Thoracic aorta (tissue), 2 donors: ENCODE data around the gene TUBB1. TPM values are rescaled to one million over a fixed set of nuclear protein-coding genes. Genes with fewer than 3 reads are reported as not detected.

Source experiments
- ATAC-seq: fragments of 150-250 bp; one replicate; pipeline ENCODE4 v1.8.0; 2017; ENCODE audit warnings: low read depth; ENCODE audit not compliant: insufficient number of reproducible peaks, low FRiP score
- DNase-seq: peaks from one replicate; pipeline ENCODE4 v3.0.0-alpha.2; 2020; ENCODE audit warnings: low spot score
- H3K27ac ChIP-seq, 2 donors: fragments of 200-600 bp; sonication (generic); 1 replicate in 1 of 2; 2 replicates in 1 of 2; pipeline ENCODE4 v1.5.1; 2016; ENCODE audit warnings: mild to moderate bottlenecking in 2 of 2, moderate library complexity in 2 of 2
- H3K27me3 ChIP-seq: fragments of 200-600 bp; sonication (generic); replicated peaks from 2 replicates; pipeline ENCODE4 v1.6.0; 2016; ENCODE audit warnings: mild to moderate bottlenecking; ENCODE audit not compliant: insufficient read depth
- H3K36me3 ChIP-seq: fragments of 200-600 bp; sonication (generic); one replicate; pipeline ENCODE4 v1.5.1; 2016
- H3K4me1 ChIP-seq, 2 donors: fragments of 200-600 bp; sonication (generic); 1 replicate in 1 of 2; 2 replicates in 1 of 2; pipeline versions ENCODE4 v1.5.1 to v1.6.0; 2016; ENCODE audit warnings: low read depth in 2 of 2, mild to moderate bottlenecking in 1 of 2; ENCODE audit not compliant: control insufficient read depth in 1 of 2
- H3K4me3 ChIP-seq: fragments of 200-600 bp; sonication (generic); 2 replicates; pipeline ENCODE4 v1.5.1; 2016; ENCODE audit warnings: mild to moderate bottlenecking
- H3K9me3 ChIP-seq: fragments of 200-600 bp; sonication (generic); 2 replicates; pipeline ENCODE4 v1.5.1; 2016
- CTCF ChIP-seq: fragments of 200-600 bp; sonication (generic); IDR thresholded peaks from one replicate; pipeline ENCODE4 v1.5.1; 2019; ENCODE audit warnings: antibody characterized with exemption
- total RNA-seq, 2 donors: library from RNA; depleted of rRNA; stranded (reverse); fragments of >200 nt; gene quantifications; one replicate each; pipeline versions ENCODE4 v1.1.0 to v1.2.3, GENCODE V29; 2016

TUBB1 gene
- total RNA-seq, 2 donors from 2014 or later = 0.54 TPM; not detected in 1

GRCh38 chr20:59046862-59047261 lies 27.6 kb downstream of the TUBB1 start:
- no peak for TF ChIP-seq CTCF
- DNase-seq = no peak
- H3K27ac ChIP-seq = no peak overlapping the region
- H3K27me3 ChIP-seq = no peaks in the 10 kb centered on the region
- H3K4me3 ChIP-seq = no peak overlapping the region
- no peaks in the 10 kb centered on the region for H3K36me3 ChIP-seq
- H3K9me3 ChIP-seq = no peaks in the 10 kb centered on the region
- no peak for ATAC-seq
- peaks cover under 1 to 6% of the 10 kb centered on the region in 2 donors for H3K4me1 ChIP-seq

- H3K9me3 ChIP-seq = no peaks in the 10 kb centered on the region
- no peak for TF ChIP-seq CTCF
- ATAC-seq (no peak), DNase-seq (no peak)
- H3K4me1 ChIP-seq = peaks cover 0 to 3% of the 10 kb centered on the region in 2 donors
- no peak overlapping the region for H3K27ac ChIP-seq
- no peak overlapping the region for H3K4me3 ChIP-seq
- H3K36me3 ChIP-seq = no peaks in the 10 kb centered on the region
- H3K27me3 ChIP-seq = no peaks in the 10 kb centered on the region
These were observed 28.9 kb downstream of the TUBB1 start for GRCh38 chr20:59047938-59048680.

GRCh38 chr20:59048681-59049030 lies 29.4 kb downstream of the TUBB1 start:
- no peak for TF ChIP-seq CTCF

GRCh38 chr20:59050437-59050836 lies 31.2 kb downstream of the TUBB1 start:
- Histone ChIP-seq H3K27me3 (no peaks in the 10 kb centered on the region), H3K4me3 (no peak overlapping the region), H3K9me3 (no peaks in the 10 kb centered on the region), H3K4me1 (no peaks in the 10 kb centered on the region), H3K36me3 (no peaks in the 10 kb centered on the region), H3K27ac (no peak overlapping the region)
- no peak for TF ChIP-seq CTCF
- ATAC-seq (no peak), DNase-seq (no peak)

More at GRCh38 chr20:59048681-59049030, 29.4 kb downstream of the TUBB1 start:
- H3K4me3 ChIP-seq = no peak overlapping the region
- H3K36me3 ChIP-seq = no peaks in the 10 kb centered on the region
- H3K4me1 ChIP-seq = no peaks in the 10 kb centered on the region
- H3K27ac ChIP-seq = no peak overlapping the region
- ATAC-seq (no peak), DNase-seq (no peak)
- no peaks in the 10 kb centered on the region for H3K9me3 ChIP-seq
- no peaks in the 10 kb centered on the region for H3K27me3 ChIP-seq

- no peak overlapping the region for H3K4me3 ChIP-seq
- H3K36me3 ChIP-seq = no peaks in the 10 kb centered on the region
- no peaks in the 10 kb centered on the region for H3K9me3 ChIP-seq
- DNase-seq = no peak
- H3K4me1 ChIP-seq = no peaks in the 10 kb centered on the region
- no peak overlapping the region for H3K27ac ChIP-seq
- TF ChIP-seq CTCF = no peak
- ATAC-seq = no peak
- no peaks in the 10 kb centered on the region for H3K27me3 ChIP-seq
These were observed 32.5 kb downstream of the TUBB1 start for GRCh38 chr20:59051666-59052185.
